Measurements from ENCODE around the gene ACOX3. TPM values are rescaled to one million over a fixed set of nuclear protein-coding genes. Genes with fewer than 3 reads are reported as not detected.

Gene ACOX3
- total RNA-seq, 1 experiment from 2014 or later: 12.2 TPM

GRCh38 chr4:8348071-8348470 lies 92.5 kb downstream of the ACOX3 start:
- Histone ChIP-seq H3K9me2 (replicated peaks; ENCODE audit: low read length) (no peaks in the 10 kb centered on the region), H3K27ac (ENCODE audit: low read length) (no peak overlapping the region), H3F3A (ENCODE audit: low read length, unreplicated experiment) (no peaks in the 10 kb centered on the region), H3K36me3 (ENCODE audit: low read depth, low read length) (no peaks in the 10 kb centered on the region), H3K4me3 (ENCODE audit: low read length) (no peak overlapping the region), H4K20me1 (ENCODE audit: low read length) (no peaks in the 10 kb centered on the region), H3K4me2 (ENCODE audit: low read length) (no peak overlapping the region), H3K79me2 (ENCODE audit: low read length) (no peaks in the 10 kb centered on the region), H2AFZ (ENCODE audit: low read length) (no peak overlapping the region), H3K9ac (ENCODE audit: low read length) (no peak overlapping the region), H3K27me3 (ENCODE audit: low read length) (no peaks in the 10 kb centered on the region), H3K9me3 (ENCODE audit: low read length) (no peaks in the 10 kb centered on the region), H3K4me1 (ENCODE audit: insufficient read depth, low read length) (no peaks in the 10 kb centered on the region)
- ChIA-PET POLR2A (ENCODE audit: unreplicated experiment) (no interaction called here), CTCF (no interaction called here)
- DNase-seq (no peak), ATAC-seq (no peak)
- TF ChIP-seq EZH2 (IDR thresholded peaks at IDR 0.05; ENCODE audit: low read length, unreplicated experiment): no peak
- TF ChIP-seq CTCF (conservative IDR thresholded peaks at IDR 0.05; ENCODE audit: low read depth, low read length): no peak
- no peak for TF ChIP-seq EZH2phosphoT487 (IDR thresholded peaks at IDR 0.05; ENCODE audit: borderline replicate concordance, low read length)
- BruUV-seq (replicated peaks): no TSS peak
- intact Hi-C loops (cut with micrococcal nuclease): no loop called here

GRCh38 chr4:8347660-8348059 lies 92.9 kb downstream of the ACOX3 start:
- TF ChIP-seq EZH2 (IDR thresholded peaks at IDR 0.05; ENCODE audit: low read length, unreplicated experiment) (no peak), EZH2phosphoT487 (IDR thresholded peaks at IDR 0.05; ENCODE audit: borderline replicate concordance, low read length) (no peak), CTCF (conservative IDR thresholded peaks at IDR 0.05; ENCODE audit: low read depth, low read length) (no peak)
- POLR2A ChIA-PET (ENCODE audit: unreplicated experiment): no interaction called here

GRCh38 chr4:8346838-8347605 lies 93.5 kb downstream of the ACOX3 start:
- Histone ChIP-seq H3K79me2 (ENCODE audit: low read length) (no peaks in the 10 kb centered on the region), H3K9me3 (ENCODE audit: low read length) (no peaks in the 10 kb centered on the region), H3K36me3 (ENCODE audit: low read depth, low read length) (no peaks in the 10 kb centered on the region), H3K4me3 (ENCODE audit: low read length) (no peak overlapping the region), H3K4me2 (ENCODE audit: low read length) (no peak overlapping the region), H3K9me2 (replicated peaks; ENCODE audit: low read length) (no peaks in the 10 kb centered on the region), H3K27ac (ENCODE audit: low read length) (no peak overlapping the region), H2AFZ (ENCODE audit: low read length) (no peak overlapping the region), H3K9ac (ENCODE audit: low read length) (no peak overlapping the region), H3K4me1 (ENCODE audit: insufficient read depth, low read length) (no peaks in the 10 kb centered on the region), H3F3A (ENCODE audit: low read length, unreplicated experiment) (no peaks in the 10 kb centered on the region), H3K27me3 (ENCODE audit: low read length) (no peaks in the 10 kb centered on the region), H4K20me1 (ENCODE audit: low read length) (no peaks in the 10 kb centered on the region)
- TF ChIP-seq CTCF (conservative IDR thresholded peaks at IDR 0.05; ENCODE audit: low read depth, low read length): no peak
- TF ChIP-seq EZH2 (IDR thresholded peaks at IDR 0.05; ENCODE audit: low read length, unreplicated experiment): no peak
- TF ChIP-seq EZH2phosphoT487 (IDR thresholded peaks at IDR 0.05; ENCODE audit: borderline replicate concordance, low read length): no peak
- ATAC-seq (no peak), DNase-seq (no peak)
- CTCF ChIA-PET: no interaction called here
- BruUV-seq (replicated peaks): no TSS peak
- POLR2A ChIA-PET (ENCODE audit: unreplicated experiment): no interaction called here
- intact Hi-C loops (cut with micrococcal nuclease): no loop called here

More at GRCh38 chr4:8347660-8348059, 92.9 kb downstream of the ACOX3 start:
- no peaks in the 10 kb centered on the region for H3K79me2 ChIP-seq (ENCODE audit: low read length)
- intact Hi-C loops (cut with micrococcal nuclease): no loop called here
- H4K20me1 ChIP-seq (ENCODE audit: low read length): no peaks in the 10 kb centered on the region
- BruUV-seq (replicated peaks): no TSS peak
- no peak overlapping the region for H3K27ac ChIP-seq (ENCODE audit: low read length)
- H3K9me2 ChIP-seq (replicated peaks; ENCODE audit: low read length): no peaks in the 10 kb centered on the region
- ATAC-seq: no peak
- H3K9ac ChIP-seq (ENCODE audit: low read length): no peak overlapping the region
- no peaks in the 10 kb centered on the region for H3F3A ChIP-seq (ENCODE audit: low read length, unreplicated experiment)
- H3K4me2 ChIP-seq (ENCODE audit: low read length): no peak overlapping the region
- DNase-seq: no peak
- no peaks in the 10 kb centered on the region for H3K36me3 ChIP-seq (ENCODE audit: low read depth, low read length)
- no peaks in the 10 kb centered on the region for H3K27me3 ChIP-seq (ENCODE audit: low read length)
- H3K4me1 ChIP-seq (ENCODE audit: insufficient read depth, low read length): no peaks in the 10 kb centered on the region
- H3K9me3 ChIP-seq (ENCODE audit: low read length): no peaks in the 10 kb centered on the region
- H3K4me3 ChIP-seq (ENCODE audit: low read length): no peak overlapping the region
- CTCF ChIA-PET: no interaction called here
- H2AFZ ChIP-seq (ENCODE audit: low read length): no peak overlapping the region
